GM23338 (cell line): ENCODE data around the gene ESYT2. TPM values are rescaled to one million over a fixed set of nuclear protein-coding genes. Genes with fewer than 3 reads are reported as not detected.

Experiments
- ATAC-seq: fragments of 200-7000 bp; cut with Tn5 transposase; 3 replicates; pipeline ENCODE4 v1.9.1; 2020
- DNase-seq: peaks from one replicate; pipeline ENCODE4 v3.0.0-alpha.2; 2015; ENCODE audit warnings: low spot score
- H2AFZ ChIP-seq: fragments of 200-600 bp; sonication (generic); 2 replicates; pipeline ENCODE4 v1.8.0; 2016; ENCODE audit warnings: antibody characterized with exemption, mild to moderate bottlenecking, moderate library complexity
- H3F3A ChIP-seq: fragments of 200-600 bp; sonication (generic); replicated peaks from 2 replicates; pipeline ENCODE4 v1.8.0; 2017; ENCODE audit warnings: antibody characterized with exemption, mixed run types, low read depth
- H3K27ac ChIP-seq: fragments of 200-600 bp; sonication (generic); 2 replicates; pipeline ENCODE4 v1.6.1; 2016; ENCODE audit warnings: low read depth
- H3K27me3 ChIP-seq: fragments of 200-600 bp; sonication (generic); 2 replicates; pipeline ENCODE4 v1.8.0; 2016; ENCODE audit warnings: mild to moderate bottlenecking, mixed run types, moderate library complexity; ENCODE audit not compliant: insufficient read depth
- H3K36me3 ChIP-seq: fragments of 200-600 bp; sonication (generic); 2 replicates; pipeline ENCODE4 v1.8.0; 2016; ENCODE audit warnings: mild to moderate bottlenecking; ENCODE audit not compliant: insufficient read depth
- H3K4me1 ChIP-seq: fragments of 200-600 bp; sonication (generic); 2 replicates; pipeline ENCODE4 v1.8.0; 2016; ENCODE audit warnings: mild to moderate bottlenecking, moderate library complexity; ENCODE audit not compliant: insufficient read depth
- H3K4me2 ChIP-seq: fragments of 200-600 bp; sonication (generic); 2 replicates; pipeline ENCODE4 v1.7.1; 2017; ENCODE audit warnings: mixed run types
- H3K4me3 ChIP-seq: fragments of 200-600 bp; sonication (generic); 2 replicates; pipeline ENCODE4 v1.6.1; 2016; ENCODE audit warnings: mixed run types
- H3K79me2 ChIP-seq: fragments of 200-600 bp; sonication (generic); replicated peaks from 2 replicates; pipeline ENCODE4 v1.8.0; 2017; ENCODE audit warnings: mild to moderate bottlenecking; ENCODE audit not compliant: insufficient read depth
- H3K9me2 ChIP-seq: fragments of 200-600 bp; sonication (generic); 2 replicates; pipeline ENCODE4 v1.8.0; 2017; ENCODE audit not compliant: insufficient read depth
- H4K20me1 ChIP-seq: fragments of 200-600 bp; sonication (generic); replicated peaks from 2 replicates; pipeline ENCODE4 v1.8.0; 2017; ENCODE audit warnings: mild to moderate bottlenecking; ENCODE audit not compliant: insufficient read depth
- H3K27ac Mint-ChIP-seq: 2 replicates; pipeline ENCODE4 v1.8.0; 2020; ENCODE audit warnings: inconsistent platforms, mild to moderate bottlenecking, moderate library complexity, mixed read lengths
- H3K27me3 Mint-ChIP-seq: 3 replicates; pipeline ENCODE4 v1.8.0; 2022; ENCODE audit warnings: low read depth, mild to moderate bottlenecking, moderate library complexity, mixed read lengths, inconsistent platforms; ENCODE audit not compliant: insufficient read depth, poor library complexity
- H3K36me3 Mint-ChIP-seq: 3 replicates; pipeline ENCODE4 v1.8.0; 2021; ENCODE audit warnings: low read depth, mild to moderate bottlenecking, inconsistent platforms, moderate library complexity, mixed read lengths
- H3K4me1 Mint-ChIP-seq: 3 replicates; pipeline ENCODE4 v1.8.0; 2020; ENCODE audit warnings: mild to moderate bottlenecking, inconsistent platforms, mixed read lengths
- H3K4me3 Mint-ChIP-seq: 3 replicates; pipeline ENCODE4 v1.8.0; 2021; ENCODE audit warnings: moderate library complexity, mild to moderate bottlenecking, inconsistent platforms, mixed read lengths
- H3K9me3 Mint-ChIP-seq: 3 replicates; pipeline ENCODE4 v1.8.0; 2020; ENCODE audit warnings: moderate library complexity, mild to moderate bottlenecking, inconsistent platforms, mixed read lengths
- CREB1 ChIP-seq: fragments of 250-450 bp; sonication (Bioruptor Pico); IDR thresholded peaks from 2 replicates; pipeline ENCODE4 v1.5.0; 2020; ENCODE audit warnings: low read depth, mild to moderate bottlenecking, moderate library complexity
- EZH2 ChIP-seq: fragments of 200-600 bp; sonication (generic); IDR thresholded peaks from one replicate; pipeline ENCODE4 v1.8.0; 2017; ENCODE audit warnings: antibody characterized with exemption, mild to moderate bottlenecking, low read depth; ENCODE audit not compliant: unreplicated experiment
- EZH2phosphoT487 ChIP-seq: fragments of 200-600 bp; sonication (generic); IDR thresholded peaks from one replicate; pipeline ENCODE4 v1.8.1; 2018; ENCODE audit warnings: antibody characterized with exemption; ENCODE audit not compliant: unreplicated experiment
- JUNB ChIP-seq: IDR thresholded peaks from one replicate; pipeline ENCODE4 v1.6.1; 2016; ENCODE audit warnings: antibody characterized with exemption; ENCODE audit not compliant: unreplicated experiment
- NANOG ChIP-seq: IDR thresholded peaks from 2 replicates; pipeline ENCODE4 v1.6.1; 2016; ENCODE audit warnings: antibody characterized with exemption, borderline replicate concordance
- STAT1 ChIP-seq: IDR thresholded peaks from one replicate; pipeline ENCODE4 v1.6.1; 2016; ENCODE audit warnings: antibody characterized with exemption; ENCODE audit not compliant: unreplicated experiment
- ZNF114 ChIP-seq: fragments of 250-450 bp; sonication (Bioruptor Pico); IDR thresholded peaks from 2 replicates; pipeline ENCODE4 v1.5.0; 2020; ENCODE audit warnings: mild to moderate bottlenecking, moderate library complexity
- ZNF331 ChIP-seq: fragments of 250-450 bp; sonication (Bioruptor Pico); IDR thresholded peaks from 2 replicates; pipeline ENCODE4 v1.5.0; 2020; ENCODE audit warnings: low read depth, mild to moderate bottlenecking, moderate library complexity
- polyA plus RNA-seq: library from polyadenylated mRNA; unstranded; fragments of >200 nt; fragmentation: Nextera tagmentation; extraction: Ambion mirVana; gene quantifications from 2 replicates; pipeline ENCODE4 v1.2.1, GENCODE V29; 2016
- total RNA-seq: library from RNA; depleted of rRNA; stranded (reverse); fragments of >200 nt; shearing (Covaris generic); gene quantifications from 2 replicates; pipeline ENCODE4 v1.2.3, GENCODE V29; 2014
- TF ChIP-seq, protein P1 (sequence below): fragments of 250-450 bp; sonication (Bioruptor Pico); IDR thresholded peaks from 2 replicates; pipeline ENCODE4 v1.5.0; 2020; ENCODE audit warnings: mild to moderate bottlenecking, moderate library complexity

ESYT2 gene
- total and polyA plus RNA-seq, 2 experiments from 2014 or later, result 9.6 to 52.7 TPM

DNA sequence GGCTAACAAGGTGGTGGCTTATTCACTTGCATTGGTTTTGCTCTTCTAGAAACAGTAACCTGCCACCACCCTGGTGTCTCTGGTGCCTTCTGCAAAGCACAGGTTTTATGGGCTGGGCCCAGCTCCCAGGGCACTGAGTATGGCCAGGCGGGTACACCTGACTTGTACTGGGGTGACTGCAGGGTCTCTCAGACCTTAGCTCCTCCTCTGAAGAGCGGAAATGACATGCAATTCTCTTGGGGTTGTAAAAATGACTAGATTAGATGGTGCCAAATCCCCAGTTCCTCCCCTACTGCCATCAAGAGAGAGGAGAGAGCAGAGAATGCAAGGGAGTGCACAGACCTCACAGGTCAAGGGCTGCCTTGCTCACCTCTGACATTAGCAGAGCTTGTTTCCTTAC, 14.7 kb downstream of the ESYT2 start:
- DNase-seq (no peak), ATAC-seq (peak; percentile 19)
- Mint-ChIP-seq H3K4me3 (no peak overlapping the region), H3K9me3 (no peaks in the 10 kb centered on the region), H3K27me3 (peaks cover 4% of the 10 kb centered on the region), H3K36me3 (peaks cover 5% of the 10 kb centered on the region; the same call in 1 of the 3 replicates), H3K4me1 (peaks cover 70% of the 10 kb centered on the region), H3K27ac (peak overlapping the region; percentile 30; the same call in 1 of the 2 replicates)
- peak overlapping the region; percentile 43; the same call in 1 of the 2 replicates for H3K4me2 ChIP-seq
- H3K27me3 ChIP-seq, result no peaks in the 10 kb centered on the region
- peak overlapping the region; percentile 73 for H3K27ac ChIP-seq
- no peak overlapping the region for H2AFZ ChIP-seq
- no peaks in the 10 kb centered on the region for H3F3A ChIP-seq
- peaks cover 90% of the 10 kb centered on the region for H3K79me2 ChIP-seq
- no peaks in the 10 kb centered on the region for H3K9me2 ChIP-seq
- 0 out of 2 replicates have a peak, but pooled peaks cover 13% of the 10 kb centered on the region for H4K20me1 ChIP-seq
- TF ChIP-seq ZNF114 (CRISPR knock-in tag) (no peak), EZH2 (no peak), CREB1 (no peak), ZNF331 (CRISPR knock-in tag) (no peak), NANOG (no peak), STAT1 (no peak), JUNB (no peak)
- H3K4me3 ChIP-seq, result no peak overlapping the region
- H3K4me1 ChIP-seq, result peaks cover 39% of the 10 kb centered on the region
- H3K36me3 ChIP-seq, result no peaks in the 10 kb centered on the region

DNA sequence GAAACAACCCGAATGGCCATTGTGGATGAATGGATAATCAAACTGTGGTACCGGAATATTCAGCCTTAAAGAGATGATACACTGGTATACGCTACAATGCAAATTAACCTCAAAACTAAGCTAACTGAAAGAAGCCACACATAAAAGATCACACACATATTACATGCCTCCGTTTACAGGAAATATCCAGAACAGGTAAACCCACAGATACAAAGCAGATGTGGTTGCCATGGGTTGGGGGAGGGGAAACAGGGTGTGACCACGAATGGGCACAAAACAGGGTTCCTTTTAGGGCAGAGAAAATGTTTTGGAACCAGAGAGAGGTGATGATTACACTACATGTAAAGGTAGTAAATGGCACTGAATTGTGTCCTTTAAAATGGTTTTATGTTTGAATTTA, 16.6 kb downstream of the ESYT2 start:
- Histone ChIP-seq H3K36me3 (no peaks in the 10 kb centered on the region), H3K27me3 (no peaks in the 10 kb centered on the region), H3K4me2 (no peak overlapping the region), H3K9me2 (no peaks in the 10 kb centered on the region), H3K27ac (no peak overlapping the region), H4K20me1 (0 out of 2 replicates have a peak, but pooled peaks cover 15% of the 10 kb centered on the region), H3K79me2 (peaks cover 90% of the 10 kb centered on the region), H2AFZ (no peak overlapping the region), H3K4me3 (no peak overlapping the region), H3K4me1 (peaks cover 24% of the 10 kb centered on the region), H3F3A (no peaks in the 10 kb centered on the region)
- Mint-ChIP-seq H3K9me3 (peaks cover 3% of the 10 kb centered on the region; the same call in 1 of the 3 replicates), H3K27ac (no peak overlapping the region), H3K27me3 (peaks cover 4% of the 10 kb centered on the region), H3K4me1 (peaks cover 52% of the 10 kb centered on the region), H3K4me3 (no peak overlapping the region), H3K36me3 (peaks cover 21% of the 10 kb centered on the region)
- TF ChIP-seq EZH2 (no peak), JUNB (no peak), ZNF114 (CRISPR knock-in tag) (no peak)
- ATAC-seq (no peak), DNase-seq (no peak)

DNA sequence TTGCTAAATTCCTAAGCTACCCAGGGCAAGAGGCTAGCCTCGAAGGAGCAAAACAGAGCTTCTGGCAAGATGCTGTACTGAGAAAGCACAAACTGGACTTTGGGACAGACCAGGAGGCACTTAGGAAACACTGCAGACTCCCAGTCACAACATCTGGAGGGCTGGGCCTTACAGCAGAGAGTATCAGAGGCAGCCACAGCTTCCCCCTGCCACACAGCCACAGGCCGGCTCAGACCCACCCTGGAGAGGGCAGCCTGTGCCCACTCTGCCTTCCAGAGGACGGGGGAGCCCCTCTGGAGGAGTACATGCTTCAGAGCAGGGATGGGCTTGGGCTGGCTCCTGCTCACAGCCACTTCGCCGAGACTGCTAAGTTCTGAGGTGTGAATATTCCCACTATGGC, 17.4 kb downstream of the ESYT2 start:
- Histone ChIP-seq H3K36me3 (no peaks in the 10 kb centered on the region), H3K4me3 (no peak overlapping the region), H2AFZ (no peak overlapping the region), H3K79me2 (peaks cover 91% of the 10 kb centered on the region), H3K9me2 (no peaks in the 10 kb centered on the region), H3K4me1 (peaks cover 24% of the 10 kb centered on the region), H4K20me1 (0 out of 2 replicates have a peak, but pooled peaks cover 15% of the 10 kb centered on the region), H3F3A (no peaks in the 10 kb centered on the region), H3K27me3 (no peaks in the 10 kb centered on the region), H3K4me2 (no peak overlapping the region), H3K27ac (peak overlapping the region; percentile 62; the same call in 1 of the 2 replicates)
- no peak for DNase-seq
- Mint-ChIP-seq H3K27ac (peak overlapping the region; percentile 39; the same call in 1 of the 2 replicates), H3K4me1 (peaks cover 47% of the 10 kb centered on the region), H3K4me3 (no peak overlapping the region), H3K9me3 (peaks cover 5% of the 10 kb centered on the region; the same call in 1 of the 3 replicates), H3K36me3 (peaks cover 27% of the 10 kb centered on the region), H3K27me3 (peaks cover 5% of the 10 kb centered on the region)
- ATAC-seq, result peak; percentile 21
- no peak for TF ChIP-seq CREB1
- TF ChIP-seq ZNF331 (CRISPR knock-in tag), result no peak
- TF ChIP-seq, protein P1, sequence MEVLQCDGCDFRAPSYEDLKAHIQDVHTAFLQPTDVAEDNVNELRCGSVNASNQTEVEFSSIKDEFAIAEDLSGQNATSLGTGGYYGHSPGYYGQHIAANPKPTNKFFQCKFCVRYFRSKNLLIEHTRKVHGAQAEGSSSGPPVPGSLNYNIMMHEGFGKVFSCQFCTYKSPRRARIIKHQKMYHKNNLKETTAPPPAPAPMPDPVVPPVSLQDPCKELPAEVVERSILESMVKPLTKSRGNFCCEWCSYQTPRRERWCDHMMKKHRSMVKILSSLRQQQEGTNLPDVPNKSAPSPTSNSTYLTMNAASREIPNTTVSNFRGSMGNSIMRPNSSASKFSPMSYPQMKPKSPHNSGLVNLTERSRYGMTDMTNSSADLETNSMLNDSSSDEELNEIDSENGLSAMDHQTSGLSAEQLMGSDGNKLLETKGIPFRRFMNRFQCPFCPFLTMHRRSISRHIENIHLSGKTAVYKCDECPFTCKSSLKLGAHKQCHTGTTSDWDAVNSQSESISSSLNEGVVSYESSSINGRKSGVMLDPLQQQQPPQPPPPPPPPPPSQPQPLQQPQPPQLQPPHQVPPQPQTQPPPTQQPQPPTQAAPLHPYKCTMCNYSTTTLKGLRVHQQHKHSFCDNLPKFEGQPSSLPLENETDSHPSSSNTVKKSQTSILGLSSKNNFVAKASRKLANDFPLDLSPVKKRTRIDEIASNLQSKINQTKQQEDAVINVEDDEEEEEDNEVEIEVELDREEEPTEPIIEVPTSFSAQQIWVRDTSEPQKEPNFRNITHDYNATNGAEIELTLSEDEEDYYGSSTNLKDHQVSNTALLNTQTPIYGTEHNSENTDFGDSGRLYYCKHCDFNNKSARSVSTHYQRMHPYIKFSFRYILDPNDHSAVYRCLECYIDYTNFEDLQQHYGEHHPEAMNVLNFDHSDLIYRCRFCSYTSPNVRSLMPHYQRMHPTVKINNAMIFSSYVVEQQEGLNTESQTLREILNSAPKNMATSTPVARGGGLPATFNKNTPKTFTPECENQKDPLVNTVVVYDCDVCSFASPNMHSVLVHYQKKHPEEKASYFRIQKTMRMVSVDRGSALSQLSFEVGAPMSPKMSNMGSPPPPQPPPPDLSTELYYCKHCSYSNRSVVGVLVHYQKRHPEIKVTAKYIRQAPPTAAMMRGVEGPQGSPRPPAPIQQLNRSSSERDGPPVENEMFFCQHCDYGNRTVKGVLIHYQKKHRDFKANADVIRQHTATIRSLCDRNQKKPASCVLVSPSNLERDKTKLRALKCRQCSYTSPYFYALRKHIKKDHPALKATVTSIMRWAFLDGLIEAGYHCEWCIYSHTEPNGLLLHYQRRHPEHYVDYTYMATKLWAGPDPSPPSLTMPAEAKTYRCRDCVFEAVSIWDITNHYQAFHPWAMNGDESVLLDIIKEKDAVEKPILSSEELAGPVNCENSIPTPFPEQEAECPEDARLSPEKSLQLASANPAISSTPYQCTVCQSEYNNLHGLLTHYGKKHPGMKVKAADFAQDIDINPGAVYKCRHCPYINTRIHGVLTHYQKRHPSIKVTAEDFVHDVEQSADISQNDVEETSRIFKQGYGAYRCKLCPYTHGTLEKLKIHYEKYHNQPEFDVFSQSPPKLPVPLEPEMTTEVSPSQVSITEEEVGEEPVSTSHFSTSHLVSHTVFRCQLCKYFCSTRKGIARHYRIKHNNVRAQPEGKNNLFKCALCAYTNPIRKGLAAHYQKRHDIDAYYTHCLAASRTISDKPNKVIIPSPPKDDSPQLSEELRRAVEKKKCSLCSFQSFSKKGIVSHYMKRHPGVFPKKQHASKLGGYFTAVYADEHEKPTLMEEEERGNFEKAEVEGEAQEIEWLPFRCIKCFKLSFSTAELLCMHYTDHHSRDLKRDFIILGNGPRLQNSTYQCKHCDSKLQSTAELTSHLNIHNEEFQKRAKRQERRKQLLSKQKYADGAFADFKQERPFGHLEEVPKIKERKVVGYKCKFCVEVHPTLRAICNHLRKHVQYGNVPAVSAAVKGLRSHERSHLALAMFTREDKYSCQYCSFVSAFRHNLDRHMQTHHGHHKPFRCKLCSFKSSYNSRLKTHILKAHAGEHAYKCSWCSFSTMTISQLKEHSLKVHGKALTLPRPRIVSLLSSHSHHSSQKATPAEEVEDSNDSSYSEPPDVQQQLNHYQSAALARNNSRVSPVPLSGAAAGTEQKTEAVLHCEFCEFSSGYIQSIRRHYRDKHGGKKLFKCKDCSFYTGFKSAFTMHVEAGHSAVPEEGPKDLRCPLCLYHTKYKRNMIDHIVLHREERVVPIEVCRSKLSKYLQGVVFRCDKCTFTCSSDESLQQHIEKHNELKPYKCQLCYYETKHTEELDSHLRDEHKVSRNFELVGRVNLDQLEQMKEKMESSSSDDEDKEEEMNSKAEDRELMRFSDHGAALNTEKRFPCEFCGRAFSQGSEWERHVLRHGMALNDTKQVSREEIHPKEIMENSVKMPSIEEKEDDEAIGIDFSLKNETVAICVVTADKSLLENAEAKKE (CRISPR knock-in tag), result no peak
- TF ChIP-seq STAT1, result no peak
- TF ChIP-seq EZH2phosphoT487, result no peak
- no peak for TF ChIP-seq EZH2
- TF ChIP-seq JUNB, result no peak
